Testis (tissue), 3 donors: Measurements from ENCODE around the gene SSBP3. TPM values are rescaled to one million over a fixed set of nuclear protein-coding genes. Genes with fewer than 3 reads are reported as not detected.

Experiments
- DNase-seq: peaks from one replicate; pipeline ENCODE4 v3.0.0-alpha.2; 2019
- H3K27ac ChIP-seq, 2 donors: fragments of 200-600 bp; sonication (generic); one replicate each; pipeline ENCODE4 v1.5.1; 2019
- H3K27me3 ChIP-seq: fragments of 200-600 bp; sonication (generic); one replicate; pipeline ENCODE4 v1.5.1; 2019
- H3K36me3 ChIP-seq: fragments of 200-600 bp; sonication (generic); one replicate; pipeline ENCODE4 v1.5.1; 2017; ENCODE audit warnings: low read depth; ENCODE audit errors: missing control alignments
- H3K4me1 ChIP-seq: fragments of 200-600 bp; sonication (generic); one replicate; pipeline ENCODE4 v1.5.1; 2019
- H3K4me3 ChIP-seq, 2 donors: fragments of 200-600 bp; sonication (generic); one replicate each; pipeline ENCODE4 v1.5.1; 2017 to 2019
- H3K9me3 ChIP-seq: fragments of 200-600 bp; sonication (generic); one replicate; pipeline ENCODE4 v1.5.1; 2017
- CTCF ChIP-seq, 3 experiments: fragments of 450-650 bp in 2 of 3; fragments of 200-600 bp in 1 of 3; sonication (generic) in 1 of 3; IDR thresholded peaks; one replicate each; pipeline ENCODE4 v1.5.1; 2016 to 2019; ENCODE audit warnings: antibody characterized with exemption in 3 of 3, mild to moderate bottlenecking in 2 of 3, moderate library complexity in 1 of 3
- POLR2A ChIP-seq: fragments of 450-650 bp; IDR thresholded peaks from one replicate; pipeline ENCODE4 v1.6.1; 2017; ENCODE audit warnings: antibody characterized with exemption, mild to moderate bottlenecking, moderate library complexity
- WGBS, 2 donors: methylation state at CpG; one replicate each; pipeline ENCODE4 v1.1.5; 2018; 5-methylcytosine and 5-hydroxymethylcytosine counted together
- intact Hi-C: fragments of 100-400 bp; cut with DNase I; formaldehyde crosslinking; loops from one replicate; pipeline ENCODE4 v1.15.1; 2023; ENCODE audit warnings: low total_unique reads
- polyA plus RNA-seq: library from polyadenylated mRNA; stranded (reverse); fragments of 350-450 nt; fragmentation: Illumina TruSeq; extraction: RNeasy Lipid Tissue Mini Kit (QIAGEN cat#74804); gene quantifications from one replicate; pipeline ENCODE4 v1.2.3, GENCODE V29; 2014; ENCODE audit warnings: low read depth, low replicate concordance; ENCODE audit not compliant: insufficient read depth
- total RNA-seq, 2 donors: library from RNA; depleted of rRNA; stranded (reverse); fragments of >200 nt; gene quantifications; one replicate each; pipeline ENCODE4 v1.2.3, GENCODE V29; 2016

Gene SSBP3
- total and polyA plus RNA-seq, 3 donors from 2014 or later, result 88.8 to 99.0 (median 91.6) TPM

GRCh38 chr1:54186056-54186455, 220.1 kb downstream of the SSBP3 start:
- H3K27ac ChIP-seq, result no peak overlapping the region
- no peak for DNase-seq
- no peak for TF ChIP-seq POLR2A
- TF ChIP-seq CTCF (IDR thresholded peaks at IDR 0.05), result no peak
- H3K27me3 ChIP-seq, result no peaks in the 10 kb centered on the region
- intact Hi-C loops, result no loop called here
- no peaks in the 10 kb centered on the region for H3K4me1 ChIP-seq
- no peaks in the 10 kb centered on the region for H3K9me3 ChIP-seq
- WGBS, 2 donors, result 91 to 96% methylated on average over 3 of the region's 3 CpGs
- no peak overlapping the region for H3K4me3 ChIP-seq
- no peaks in the 10 kb centered on the region for H3K36me3 ChIP-seq

GRCh38 chr1:54180701-54181360, 225.4 kb downstream of the SSBP3 start:
- H3K27ac ChIP-seq, result no peak overlapping the region
- H3K36me3 ChIP-seq, result no peaks in the 10 kb centered on the region
- no peaks in the 10 kb centered on the region for H3K4me1 ChIP-seq
- no peaks in the 10 kb centered on the region for H3K9me3 ChIP-seq
- no peak overlapping the region for H3K4me3 ChIP-seq
- TF ChIP-seq POLR2A (no peak), CTCF (IDR thresholded peaks at IDR 0.05) (no peak)
- H3K27me3 ChIP-seq, result no peaks in the 10 kb centered on the region
- DNase-seq, result no peak
- intact Hi-C loops, result no loop called here
- WGBS, 2 donors, result 90 to 91% methylated on average over 5 of the region's 5 CpGs

- H3K4me3 ChIP-seq, result no peak overlapping the region
- H3K27me3 ChIP-seq, result no peaks in the 10 kb centered on the region
- no peaks in the 10 kb centered on the region for H3K36me3 ChIP-seq
- no peak for DNase-seq
- no peaks in the 10 kb centered on the region for H3K9me3 ChIP-seq
- no peak for TF ChIP-seq POLR2A
- TF ChIP-seq CTCF (IDR thresholded peaks at IDR 0.05), result no peak
- WGBS, 2 donors, result 81 to 84% methylated on average over 8 to 9 of the region's 9 CpGs
- H3K4me1 ChIP-seq, result no peaks in the 10 kb centered on the region
- H3K27ac ChIP-seq, result no peak overlapping the region
- intact Hi-C loops, result no loop called here
These were observed 227.7 kb downstream of the SSBP3 start for GRCh38 chr1:54178296-54179070.

- no peak overlapping the region for H3K4me3 ChIP-seq
- DNase-seq, result no peak
- WGBS, 2 donors, result 94 to 95% methylated on average over 8 of the region's 8 CpGs
- H3K9me3 ChIP-seq, result no peaks in the 10 kb centered on the region
- H3K36me3 ChIP-seq, result no peaks in the 10 kb centered on the region
- H3K27ac ChIP-seq, result no peak overlapping the region
- TF ChIP-seq CTCF (IDR thresholded peaks at IDR 0.05) (no peak), POLR2A (no peak)
- H3K4me1 ChIP-seq, result no peaks in the 10 kb centered on the region
- intact Hi-C loops, result no loop called here
- no peaks in the 10 kb centered on the region for H3K27me3 ChIP-seq
These were observed 228.5 kb downstream of the SSBP3 start for GRCh38 chr1:54177726-54178125.
